CMK (cell line): ENCODE results near the gene CHMP1A.
"Not testable (repeated sequence)": the region's sequence is repeated elsewhere in the genome, so short reads cannot be mapped to it uniquely, and the experiment has no call there.

Source experiments
- DNase-seq: peaks from one replicate; pipeline ENCODE4 v3.0.0-alpha.2; 2010; ENCODE audit warnings: low read depth

CHMP1A gene

GRCh38 chr16:89691986-89692569 lies 34.6 kb upstream of the CHMP1A start:
- DNase-seq: no peak

DNA sequence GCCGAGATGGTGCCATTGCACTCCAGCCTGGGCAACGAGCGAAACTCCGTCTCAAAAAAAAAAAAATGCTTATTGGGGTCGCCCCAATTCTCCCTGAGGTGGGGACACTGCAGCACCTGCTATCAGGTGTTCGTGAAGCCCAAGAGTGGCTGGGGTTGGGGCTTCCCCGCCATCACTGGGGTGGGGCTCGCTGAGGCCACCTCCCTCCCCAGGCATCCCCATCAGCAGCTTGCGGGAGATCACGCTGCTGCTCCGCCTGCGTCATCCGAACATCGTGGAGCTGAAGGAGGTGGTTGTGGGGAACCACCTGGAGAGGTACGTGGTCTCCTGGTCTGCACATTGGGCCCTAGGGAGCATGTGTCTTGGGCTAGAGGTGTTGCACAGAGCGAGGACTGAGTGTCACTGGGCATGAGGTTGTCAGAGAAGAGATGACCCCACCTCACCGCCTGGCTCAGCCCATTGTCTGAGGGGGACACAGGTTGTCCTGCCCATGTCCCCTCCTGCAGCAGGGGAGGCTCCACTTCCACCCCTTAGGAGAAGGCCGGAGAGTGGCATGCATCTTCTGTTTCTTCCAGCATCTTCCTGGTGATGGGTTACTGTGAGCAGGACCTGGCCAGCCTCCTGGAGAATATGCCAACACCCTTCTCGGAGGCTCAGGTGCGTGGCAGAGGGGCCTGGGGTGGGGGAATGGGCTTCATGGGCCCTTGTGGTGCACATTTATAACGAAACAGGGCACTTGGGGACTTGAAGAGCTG lies 33.9 kb upstream of the CHMP1A start:
- DNase-seq: no peak

GRCh38 chr16:89690392-89690901 lies 32.9 kb upstream of the CHMP1A start:
- no peak for DNase-seq

DNA sequence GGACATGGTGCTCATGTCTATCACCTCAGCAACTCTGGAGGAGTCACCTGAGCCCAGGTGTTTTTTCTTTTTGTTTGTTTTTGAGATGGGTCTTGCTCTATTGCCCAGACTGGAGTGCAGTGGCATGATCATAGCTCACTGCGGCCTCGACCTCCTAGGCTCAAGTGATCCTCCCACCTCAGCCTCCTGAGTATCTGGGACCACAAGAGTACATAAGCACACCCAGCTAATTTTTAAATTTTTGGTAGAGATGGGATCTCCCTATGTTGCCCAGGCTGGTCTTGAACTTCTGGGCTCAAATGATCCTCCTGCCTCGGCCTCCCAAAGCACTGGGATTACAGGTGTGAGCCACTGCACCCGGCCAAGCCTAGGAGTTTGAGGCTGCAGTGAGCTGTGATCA lies 32.1 kb upstream of the CHMP1A start:
- not testable (repeated sequence) for DNase-seq

DNA sequence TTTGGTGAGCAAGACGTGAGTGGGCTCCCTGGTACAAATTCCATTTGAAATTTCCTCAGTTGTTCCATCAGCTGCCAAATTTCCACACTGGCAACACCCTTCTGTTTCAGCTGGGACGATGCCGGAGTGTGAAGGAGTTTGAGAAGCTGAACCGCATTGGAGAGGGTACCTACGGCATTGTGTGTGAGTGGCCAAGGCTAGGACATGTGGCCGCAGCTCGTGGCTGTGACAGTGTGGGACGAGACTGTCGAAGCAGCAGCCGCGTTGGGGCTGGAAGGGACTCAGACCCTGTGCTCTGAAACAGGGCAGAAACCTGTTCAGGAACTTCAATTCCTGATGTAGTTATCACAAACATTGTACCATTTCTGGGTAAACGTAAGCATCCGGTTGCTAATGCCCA lies 31.6 kb upstream of the CHMP1A start:
- DNase-seq: no peak

GRCh38 chr16:89688395-89688794 lies 30.9 kb upstream of the CHMP1A start:
- no peak for DNase-seq

- no peak for DNase-seq
Measured at GRCh38 chr16:89687092-89687940, 29.8 kb upstream of the CHMP1A start.

GRCh38 chr16:89686520-89687091 lies 29.1 kb upstream of the CHMP1A start, which contains the start of gene CDK10:
Gene CDK10 (plus strand): TSS chr16:89686689. CDS start chr16:89686711, 22 bp downstream.
- DNase-seq: peak; percentile 65

DNA sequence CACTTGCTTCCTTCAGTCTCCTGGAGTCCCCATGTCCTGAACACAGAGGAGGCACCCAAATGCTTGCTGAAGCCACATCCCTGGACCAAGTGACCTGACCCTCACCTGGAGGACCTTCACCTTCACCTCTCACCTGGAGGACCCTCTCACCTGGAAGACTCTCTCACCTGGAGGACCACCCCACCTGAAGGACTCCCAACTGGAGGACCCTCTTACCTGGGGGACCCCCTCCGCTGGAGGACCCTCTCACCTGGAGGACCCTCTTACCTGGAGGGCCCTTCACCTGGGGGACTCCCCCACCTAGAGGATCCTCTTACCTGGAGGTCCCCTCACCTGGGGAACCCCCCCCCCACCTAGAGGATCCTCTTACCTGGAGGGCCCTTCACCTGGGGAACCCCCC lies 28.4 kb upstream of the CHMP1A start:
- no peak for DNase-seq

DNA sequence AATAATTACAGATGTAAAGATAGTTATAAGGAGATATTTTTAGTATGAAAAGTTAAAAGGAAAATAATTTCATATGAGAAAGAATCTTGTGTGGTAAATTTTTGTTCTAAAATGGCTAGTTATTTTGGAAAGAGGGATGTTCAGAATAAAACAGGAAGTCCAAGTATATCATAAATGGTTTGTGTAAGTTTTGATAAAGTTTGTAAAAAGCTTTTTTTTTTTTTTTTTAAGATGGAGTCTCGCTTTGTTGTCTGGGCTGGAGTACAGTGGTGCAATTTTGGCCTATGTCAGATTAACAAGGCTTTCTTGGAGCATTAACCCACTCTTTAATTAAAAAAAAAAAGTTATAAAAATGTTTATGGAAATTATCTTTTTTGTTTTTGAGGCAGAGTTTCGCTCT lies 20.8 kb upstream of the CHMP1A start:
- DNase-seq: no peak

DNA sequence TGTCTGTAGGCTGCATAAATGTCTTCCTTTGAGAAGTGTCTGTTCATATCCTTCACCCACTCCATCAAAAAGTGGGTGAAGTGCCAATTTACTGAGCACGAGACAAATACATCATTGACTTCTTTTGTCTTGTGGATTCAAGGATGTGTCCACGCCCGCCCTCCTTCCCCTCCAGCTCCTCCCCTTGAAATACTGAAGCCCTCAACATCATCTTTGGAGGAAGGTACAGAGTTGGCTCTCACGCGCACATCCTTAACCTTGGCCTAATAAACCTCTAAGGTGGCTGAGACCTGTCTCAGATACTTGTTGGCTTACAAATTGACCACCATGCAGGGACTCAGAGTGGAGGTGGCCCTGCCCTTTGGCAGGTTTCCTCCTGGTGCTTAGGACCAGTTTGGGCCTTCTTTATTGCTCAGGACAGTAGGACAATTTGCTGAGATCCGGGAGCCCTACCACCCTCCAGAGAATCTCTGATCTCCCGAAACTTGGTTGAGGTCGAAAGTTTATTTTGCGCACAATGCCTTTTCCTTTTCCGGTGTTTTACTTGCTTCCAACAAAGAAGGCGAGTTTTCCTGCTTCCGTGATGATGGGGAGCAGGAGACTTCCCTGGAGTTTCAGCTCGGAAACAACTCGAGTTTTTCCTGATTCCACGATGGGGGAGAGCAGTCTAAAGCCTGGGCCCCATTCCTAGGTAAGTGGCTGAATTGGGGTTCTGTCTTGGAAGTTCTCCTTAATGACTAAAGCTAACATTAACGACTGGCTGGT lies 14.9 kb upstream of the CHMP1A start:
- no peak for DNase-seq

- DNase-seq: not testable (repeated sequence)
Measured at GRCh38 chr16:89671565-89671964, 14.1 kb upstream of the CHMP1A start.

DNA sequence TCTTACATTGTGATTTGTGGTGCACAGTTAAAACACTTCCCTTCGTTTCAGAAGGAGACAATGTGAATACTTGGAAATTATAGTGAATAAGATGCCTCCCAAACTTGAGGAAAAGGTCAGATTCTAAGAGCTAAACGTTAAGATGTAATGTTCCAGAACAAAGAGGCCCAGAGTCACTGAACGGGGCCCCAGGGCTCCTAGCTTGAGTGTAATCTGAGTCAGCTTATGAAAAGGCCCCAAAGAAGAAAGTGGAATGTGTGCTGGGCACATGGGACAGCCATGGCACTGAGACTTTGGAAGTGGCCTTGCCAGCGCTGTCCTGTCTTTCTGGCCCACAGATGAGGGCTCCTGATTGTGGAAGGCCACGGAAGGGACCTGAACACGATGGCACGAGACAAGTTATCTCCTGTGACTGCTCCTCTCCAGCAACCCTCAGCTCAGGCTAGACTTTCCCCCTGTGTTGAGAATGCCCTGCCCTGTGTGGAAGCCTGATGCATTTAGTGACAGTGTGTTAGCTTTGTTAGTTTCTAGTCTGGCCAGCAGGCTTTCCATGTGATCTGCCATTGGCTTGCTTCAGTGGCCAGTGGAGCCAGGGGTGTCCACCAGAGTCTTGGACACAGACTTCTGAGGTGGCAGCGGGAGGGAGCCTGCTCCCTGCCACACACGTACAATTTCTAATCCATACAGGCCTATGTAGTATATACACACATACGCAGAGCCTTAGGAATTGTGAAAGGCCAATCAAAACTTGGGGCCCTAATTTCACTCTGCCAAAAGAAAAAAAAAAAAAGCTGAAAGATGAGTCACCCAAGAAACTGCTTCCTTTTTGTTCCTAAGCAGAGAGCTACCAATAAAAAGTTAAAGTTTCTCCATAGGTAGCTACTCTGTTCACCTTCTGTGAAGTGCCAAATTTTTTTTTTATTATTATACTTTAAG lies 13.3 kb upstream of the CHMP1A start:
- DNase-seq: no peak

DNA sequence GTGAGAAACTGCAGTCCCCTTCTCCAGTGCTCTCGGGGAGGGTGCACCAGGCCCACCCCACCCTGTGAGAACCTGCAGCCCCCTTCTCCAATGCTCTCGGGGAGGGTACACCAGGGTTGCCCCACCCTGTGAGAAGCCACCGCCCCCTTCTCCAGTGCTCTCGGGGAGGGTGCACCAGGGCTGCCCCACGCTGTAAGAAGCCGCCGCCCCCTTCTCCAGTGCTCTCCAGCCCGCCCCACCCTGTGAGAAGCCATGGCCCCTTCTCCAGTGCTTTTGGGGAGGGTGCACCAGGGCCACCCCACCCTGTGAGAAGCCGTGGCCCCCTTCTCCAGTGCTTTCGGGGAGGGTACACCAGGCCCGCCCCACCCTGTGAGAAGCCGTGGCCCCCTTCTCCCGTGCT lies 12.2 kb upstream of the CHMP1A start:
- DNase-seq: no peak

DNA sequence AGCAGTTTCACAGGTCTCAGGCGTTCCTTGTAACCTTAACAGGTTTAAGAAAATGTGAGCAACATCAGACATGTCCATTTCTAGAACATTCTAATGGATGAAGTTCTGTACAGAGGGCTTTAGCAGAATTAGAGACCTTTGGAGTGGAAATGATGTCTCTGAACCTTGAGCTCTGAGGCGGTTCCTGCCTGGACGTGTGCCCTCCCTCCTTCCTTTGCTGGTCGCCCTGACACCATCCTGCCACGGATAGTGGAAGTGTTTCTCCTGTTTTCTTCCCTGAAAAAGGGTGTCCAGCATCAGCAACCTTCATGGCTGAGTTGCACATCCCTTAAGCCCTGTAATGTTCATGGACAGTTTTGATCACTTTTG lies 11.3 kb upstream of the CHMP1A start:
- no peak for DNase-seq

DNA sequence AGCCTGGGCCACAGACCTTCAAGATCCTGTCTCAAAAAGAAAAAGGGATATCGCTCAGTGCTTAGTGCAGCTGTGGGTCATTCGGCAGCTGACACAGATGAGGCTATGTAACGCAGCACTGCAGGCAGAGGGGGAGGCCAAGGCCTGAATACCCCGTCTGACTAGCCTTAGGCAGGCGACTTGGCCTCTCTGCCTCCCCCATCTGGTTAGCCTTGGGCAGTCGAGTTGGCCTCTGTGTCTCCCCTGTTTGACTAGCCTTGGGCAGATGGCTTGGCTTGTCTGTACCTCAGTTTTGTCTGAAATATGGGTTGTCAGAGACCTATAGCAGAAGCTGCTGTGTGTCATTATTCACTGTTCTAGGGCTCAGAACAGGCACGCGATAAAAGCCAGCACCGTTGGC lies 10.1 kb upstream of the CHMP1A start:
- DNase-seq: no peak

DNA sequence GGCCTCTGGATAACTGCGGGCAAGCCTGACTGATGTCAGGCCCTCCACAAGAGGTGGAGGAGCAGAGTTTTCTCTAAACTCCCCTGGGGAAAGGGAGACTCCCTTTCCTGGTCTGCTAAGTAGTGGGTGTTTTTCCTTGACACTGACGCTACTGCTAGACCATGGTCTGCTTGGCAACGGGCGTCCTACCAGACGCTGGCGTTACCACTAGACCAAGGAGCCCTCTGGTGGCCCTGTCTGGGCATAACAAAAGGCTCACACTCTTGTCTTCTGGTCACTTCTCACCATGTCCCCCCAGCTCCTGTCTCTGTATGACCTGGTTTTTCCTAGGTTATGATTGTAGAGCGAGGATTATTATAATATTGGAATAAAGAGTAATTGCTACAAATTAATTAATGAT lies 9.5 kb upstream of the CHMP1A start:
- not testable (repeated sequence) for DNase-seq

- DNase-seq: not testable (repeated sequence)
Measured at GRCh38 chr16:89664238-89664637, 6.7 kb upstream of the CHMP1A start.

- no peak for DNase-seq
Measured at GRCh38 chr16:89661215-89661614, 3.7 kb upstream of the CHMP1A start.

DNA sequence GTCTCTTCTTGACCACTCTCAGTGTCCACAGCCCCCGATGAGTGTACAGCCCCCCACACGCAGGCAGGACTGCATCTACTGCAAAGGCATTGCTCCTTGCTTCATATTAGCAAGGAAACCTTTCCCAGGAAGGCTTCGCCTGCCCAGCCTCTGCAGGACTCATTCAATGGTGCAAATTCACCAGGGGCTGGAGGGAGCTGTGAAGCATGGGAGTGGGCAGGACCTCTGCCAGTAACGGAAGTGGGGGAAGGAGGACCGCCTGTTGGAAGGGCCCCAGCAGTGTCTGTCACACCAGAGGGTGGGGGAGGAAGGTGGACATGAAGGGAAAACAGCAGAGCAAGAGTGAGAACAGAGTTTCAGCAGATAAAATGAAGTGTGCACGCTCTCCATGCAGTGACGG lies 2.6 kb upstream of the CHMP1A start:
- no peak for DNase-seq
